ENCODE measurements around the gene NOP10.
A peak's percentile ranks its signal among the peaks of the same experiment; 100 is the strongest.

Gene NOP10

GRCh38 chr15:34366271-34367065 lies 23.5 kb upstream of the NOP10 start:
- Histone ChIP-seq H3K27me3 (ENCODE audit: insufficient read depth, low read length) (no peaks in the 10 kb centered on the region; the same call in 1 of the 2 replicates), H3F3A (ENCODE audit: insufficient read depth, low read length) (peaks cover 4% of the 10 kb centered on the region; the same call in 1 of the 2 replicates), H3K4me1 (ENCODE audit: insufficient read depth, low read length, severe bottlenecking) (peaks cover 19% of the 10 kb centered on the region), H3K4me2 (ENCODE audit: low read length) (peak overlapping the region; percentile 95), H3K27ac (ENCODE audit: low read depth, low read length, poor library complexity, severe bottlenecking) (no peak overlapping the region), H3K9ac (ENCODE audit: low read length) (peak overlapping the region; percentile 85), H3K9me2 (ENCODE audit: low read depth, low read length) (no peaks in the 10 kb centered on the region), H4K20me1 (ENCODE audit: insufficient read depth, low read length) (no peaks in the 10 kb centered on the region), H2AFZ (ENCODE audit: low read length) (peak overlapping the region; percentile 45; the same call in 1 of the 2 replicates), H3K9me3 (ENCODE audit: low read length) (no peaks in the 10 kb centered on the region), H3K4me3 (ENCODE audit: low read depth, low read length, poor library complexity, severe bottlenecking) (peak overlapping the region; percentile 95), H3K36me3 (ENCODE audit: insufficient read depth, low read length) (no peaks in the 10 kb centered on the region), H3K79me2 (ENCODE audit: insufficient read depth, low read length) (no peaks in the 10 kb centered on the region)
- no peak for TF ChIP-seq EZH2 (IDR thresholded peaks at IDR 0.05; ENCODE audit: borderline replicate concordance, low read length)

GRCh38 chr15:34365836-34366235 lies 22.9 kb upstream of the NOP10 start:
- no peak overlapping the region for H2AFZ ChIP-seq (ENCODE audit: low read length)

GRCh38 chr15:34365091-34365825 lies 22.3 kb upstream of the NOP10 start:
- Histone ChIP-seq H3K4me2 (ENCODE audit: low read length) (peak overlapping the region; percentile 95), H3K36me3 (ENCODE audit: insufficient read depth, low read length) (peaks cover 6% of the 10 kb centered on the region; the same call in 1 of the 2 replicates), H3K79me2 (ENCODE audit: insufficient read depth, low read length) (no peaks in the 10 kb centered on the region), H4K20me1 (ENCODE audit: insufficient read depth, low read length) (no peaks in the 10 kb centered on the region), H3K4me1 (ENCODE audit: insufficient read depth, low read length, severe bottlenecking) (peaks cover 19% of the 10 kb centered on the region), H3K27ac (ENCODE audit: low read depth, low read length, poor library complexity, severe bottlenecking) (no peak overlapping the region), H3K4me3 (ENCODE audit: low read depth, low read length, poor library complexity, severe bottlenecking) (peak overlapping the region; percentile 95), H3K27me3 (ENCODE audit: insufficient read depth, low read length) (no peaks in the 10 kb centered on the region; the same call in 1 of the 2 replicates), H3K9me2 (ENCODE audit: low read depth, low read length) (no peaks in the 10 kb centered on the region), H3F3A (ENCODE audit: insufficient read depth, low read length) (peaks cover 4% of the 10 kb centered on the region; the same call in 1 of the 2 replicates), H3K9me3 (ENCODE audit: low read length) (no peaks in the 10 kb centered on the region), H2AFZ (ENCODE audit: low read length) (no peak overlapping the region), H3K9ac (ENCODE audit: low read length) (peak overlapping the region; percentile 85; the same call in 1 of the 2 replicates)
- TF ChIP-seq CTCF (IDR thresholded peaks at IDR 0.05; ENCODE audit: low read length) (no peak), EZH2 (IDR thresholded peaks at IDR 0.05; ENCODE audit: borderline replicate concordance, low read length) (no peak)

More at GRCh38 chr15:34365836-34366235, 22.9 kb upstream of the NOP10 start:
- H3K4me2 ChIP-seq (ENCODE audit: low read length): peak overlapping the region; percentile 95
- no peak overlapping the region for H3K27ac ChIP-seq (ENCODE audit: low read depth, low read length, poor library complexity, severe bottlenecking)
- peak overlapping the region; percentile 85 for H3K9ac ChIP-seq (ENCODE audit: low read length)
- peaks cover 19% of the 10 kb centered on the region for H3K4me1 ChIP-seq (ENCODE audit: insufficient read depth, low read length, severe bottlenecking)
- H3K79me2 ChIP-seq (ENCODE audit: insufficient read depth, low read length): no peaks in the 10 kb centered on the region
- no peaks in the 10 kb centered on the region; the same call in 1 of the 2 replicates for H3K27me3 ChIP-seq (ENCODE audit: insufficient read depth, low read length)
- no peaks in the 10 kb centered on the region for H3K9me2 ChIP-seq (ENCODE audit: low read depth, low read length)
- TF ChIP-seq CTCF (IDR thresholded peaks at IDR 0.05; ENCODE audit: low read length) (no peak), EZH2 (IDR thresholded peaks at IDR 0.05; ENCODE audit: borderline replicate concordance, low read length) (no peak)
- H3K4me3 ChIP-seq (ENCODE audit: low read depth, low read length, poor library complexity, severe bottlenecking): peak overlapping the region; percentile 95
- no peaks in the 10 kb centered on the region for H3K9me3 ChIP-seq (ENCODE audit: low read length)
- no peaks in the 10 kb centered on the region for H4K20me1 ChIP-seq (ENCODE audit: insufficient read depth, low read length)
- H3K36me3 ChIP-seq (ENCODE audit: insufficient read depth, low read length): peaks cover 3% of the 10 kb centered on the region; the same call in 1 of the 2 replicates
- H3F3A ChIP-seq (ENCODE audit: insufficient read depth, low read length): peaks cover 4% of the 10 kb centered on the region; the same call in 1 of the 2 replicates
